HL-60/S4 (cell line): ENCODE measurements around the gene WBP4.
"Not testable (repeated sequence)": the region's sequence is repeated elsewhere in the genome, so short reads cannot be mapped to it uniquely, and the experiment has no call there.

Experiments
- in situ Hi-C: fragments of 300-500 bp; cut with MboI; formaldehyde crosslinking; loops from 2 replicates; pipeline ENCODE4 v1.14.3; 2022; ENCODE audit warnings: low sequenced_read_pairs

WBP4 gene

GRCh38 chr13:41075485-41075884 lies 14.2 kb downstream of the WBP4 start:
- in situ Hi-C loops = no loop called here

GRCh38 chr13:41077475-41077874 lies 16.2 kb downstream of the WBP4 start:
- in situ Hi-C loops = no loop called here

- in situ Hi-C loops = loop anchor here (10.0 kb wide), 1 partner anchor 145 kb away; no protein-coding TSS in a partner anchor
These were observed 18.4 kb downstream of the WBP4 start for GRCh38 chr13:41079725-41080124.

- in situ Hi-C loops = loop anchor here (10.0 kb wide), 1 partner anchor 139 kb away; no protein-coding TSS in a partner anchor
These were observed 24.8 kb downstream of the WBP4 start for GRCh38 chr13:41085961-41086585.

- in situ Hi-C loops = not testable (repeated sequence)
These were observed 34.4 kb downstream of the WBP4 start for GRCh38 chr13:41095681-41096080.

- in situ Hi-C loops = no loop called here
These were observed 37.5 kb downstream of the WBP4 start for GRCh38 chr13:41098761-41099160.

- in situ Hi-C loops = no loop called here
These were observed 38.7 kb downstream of the WBP4 start for GRCh38 chr13:41099986-41100385.

GRCh38 chr13:41107104-41107571 lies 45.8 kb downstream of the WBP4 start:
- in situ Hi-C loops = no loop called here

GRCh38 chr13:41107584-41108014 lies 46.3 kb downstream of the WBP4 start:
- in situ Hi-C loops = no loop called here

GRCh38 chr13:41111454-41111853 lies 50.1 kb downstream of the WBP4 start:
- in situ Hi-C loops = no loop called here

- in situ Hi-C loops = no loop called here
These were observed 56.6 kb downstream of the WBP4 start for GRCh38 chr13:41117869-41118268.

GRCh38 chr13:41122838-41123237 lies 61.5 kb downstream of the WBP4 start:
- in situ Hi-C loops = no loop called here

GRCh38 chr13:41127701-41128100 lies 66.4 kb downstream of the WBP4 start:
- in situ Hi-C loops = no loop called here

GRCh38 chr13:41130356-41130755 lies 69.0 kb downstream of the WBP4 start:
- in situ Hi-C loops = no loop called here

GRCh38 chr13:41131189-41131588 lies 69.9 kb downstream of the WBP4 start:
- in situ Hi-C loops = not testable (repeated sequence)

GRCh38 chr13:41131660-41132511 lies 70.6 kb downstream of the WBP4 start:
- in situ Hi-C loops = not testable (repeated sequence)

GRCh38 chr13:41132512-41133152 lies 71.3 kb downstream of the WBP4 start, which contains the start of gene KBTBD6:
TSS of gene KBTBD6 (minus strand) at chr13:41132802. CDS start at chr13:41132511, 291 bp downstream.
- in situ Hi-C loops = no loop called here
